GM18861 (cell line): Measurements from ENCODE around the gene PSMD10.

Experiments
- ATAC-seq: cut with Tn5 transposase; IDR thresholded peaks from one replicate; pipeline ENCODE4 v1.9.1; 2021; ENCODE audit not compliant: unreplicated experiment

The PSMD10 gene

GRCh38 chrX:108081110-108081509 lies 10.2 kb downstream of the PSMD10 start:
- ATAC-seq = no peak

GRCh38 chrX:108072746-108073145 lies 18.6 kb downstream of the PSMD10 start:
- no peak for ATAC-seq

- no peak for ATAC-seq
These were observed 19.8 kb downstream of the PSMD10 start for GRCh38 chrX:108071578-108071977.

DNA sequence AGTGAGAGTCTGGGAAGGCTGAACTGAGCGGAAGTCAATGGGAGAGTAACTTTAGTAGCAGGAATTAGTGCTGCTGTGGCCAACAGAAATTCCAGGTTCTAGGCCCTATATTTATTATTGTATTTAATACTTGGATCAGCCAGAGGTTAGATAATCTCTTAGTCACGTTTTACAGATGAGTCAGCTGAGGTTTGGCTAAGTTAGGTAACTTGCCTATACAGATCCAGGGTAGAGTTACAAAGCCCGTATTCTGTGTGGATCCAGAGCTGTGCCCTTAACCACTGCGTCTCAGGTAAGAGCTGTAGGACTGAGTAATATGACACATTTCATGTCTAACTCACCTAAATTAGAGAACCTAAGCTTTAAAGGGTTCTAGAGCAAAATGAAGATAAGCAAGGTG lies 20.5 kb downstream of the PSMD10 start:
- ATAC-seq = no peak

DNA sequence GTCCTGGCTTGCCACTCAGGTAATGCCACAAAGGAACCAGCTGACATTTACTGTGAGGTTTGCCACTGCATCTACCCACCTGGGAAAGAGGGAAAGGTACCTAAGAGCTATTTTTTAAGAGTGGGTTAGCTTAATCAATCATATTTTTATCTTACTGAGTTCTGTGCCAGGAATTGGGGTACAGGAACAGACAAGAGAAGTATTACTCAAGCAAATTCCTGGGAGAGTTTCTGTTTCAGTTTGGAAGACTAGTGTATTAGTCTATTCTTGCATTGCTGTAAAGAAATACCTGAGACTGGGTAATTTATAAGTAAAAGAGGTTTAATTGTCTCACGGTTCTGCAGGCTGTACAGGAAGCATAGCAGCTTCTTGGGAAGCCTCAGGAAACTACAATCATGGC lies 23.2 kb downstream of the PSMD10 start:
- ATAC-seq = no peak

DNA sequence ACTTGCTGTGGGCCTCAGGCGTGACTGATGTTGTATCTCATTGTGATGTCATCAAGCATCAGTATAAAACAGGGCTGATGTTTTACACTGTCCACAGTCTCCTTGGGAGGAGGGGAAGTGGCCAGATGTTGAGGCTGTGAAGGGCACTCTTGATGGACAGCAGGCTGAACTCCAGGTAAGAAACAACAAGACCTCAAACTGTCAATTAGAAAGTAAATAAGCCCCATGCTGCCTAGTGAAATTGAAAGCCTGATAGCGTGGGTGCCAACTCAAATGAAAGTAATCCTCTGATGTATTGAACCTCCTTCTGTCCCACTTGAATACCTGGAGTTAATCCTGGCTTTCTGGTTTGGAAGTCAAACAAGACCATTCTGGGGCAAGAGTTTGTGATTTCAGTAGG lies 26.7 kb downstream of the PSMD10 start:
- ATAC-seq = no peak

GRCh38 chrX:108064001-108064400 lies 27.3 kb downstream of the PSMD10 start:
- no peak for ATAC-seq

GRCh38 chrX:108059801-108060200 lies 31.5 kb downstream of the PSMD10 start:
- no peak for ATAC-seq

GRCh38 chrX:108055546-108055945 lies 35.8 kb downstream of the PSMD10 start:
- no peak for ATAC-seq

- ATAC-seq = no peak
These were observed 38.1 kb downstream of the PSMD10 start for GRCh38 chrX:108053218-108053617.

DNA sequence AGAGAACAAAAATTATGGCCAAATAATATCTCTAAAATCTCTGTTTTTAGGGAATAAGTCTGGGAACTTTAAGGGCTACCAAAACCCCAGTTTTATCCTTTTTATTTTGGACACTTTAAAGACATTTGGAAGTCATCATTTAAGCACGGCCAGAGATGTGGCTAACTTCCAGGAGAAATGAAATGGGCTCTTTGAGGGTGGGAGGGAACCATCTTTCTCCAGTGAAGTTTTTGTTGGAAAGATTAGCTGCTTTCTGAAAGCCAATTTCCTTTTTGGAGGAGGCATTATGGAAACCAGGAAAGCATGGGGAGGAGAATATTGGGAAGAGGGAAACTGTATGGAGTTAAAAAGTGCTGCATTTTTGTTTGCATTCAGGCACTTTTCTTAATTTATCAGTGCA lies 41.7 kb downstream of the PSMD10 start:
- no peak for ATAC-seq

- ATAC-seq = no peak
These were observed 46.6 kb downstream of the PSMD10 start, which contains the start of gene VSIG1 for GRCh38 chrX:108044554-108045256. VSIG1 (plus strand) TSS chrX:108045065; CDS start chrX:108045131, 66 bp downstream.

- no peak for ATAC-seq
These were observed 54.9 kb downstream of the PSMD10 start for GRCh38 chrX:108036298-108036973.

DNA sequence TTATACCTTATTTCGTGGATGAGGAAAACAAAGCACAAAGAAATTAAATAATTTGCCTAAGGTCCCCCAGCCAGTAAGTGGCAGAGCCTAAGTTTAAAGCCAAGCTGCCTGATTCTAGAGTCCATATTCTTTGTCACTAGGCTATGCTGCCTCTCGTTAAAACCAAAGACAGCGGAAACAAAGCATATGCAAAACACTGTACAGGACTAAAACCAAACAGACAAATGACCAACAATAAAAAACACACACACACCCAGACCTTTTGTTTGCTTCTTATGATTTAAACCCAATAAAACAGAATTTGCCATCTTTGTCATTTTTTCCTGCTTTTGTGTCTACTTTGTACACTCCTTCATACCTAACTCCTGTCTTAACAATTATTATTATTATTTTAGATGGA lies 56.6 kb downstream of the PSMD10 start:
- no peak for ATAC-seq
